Measurements from ENCODE around the gene ACSL3.

- no peak for TF ChIP-seq CTCF (IDR thresholded peaks at IDR 0.05 in 8 of 11, conservative IDR thresholded peaks at IDR 0.05 in 3 of 11)
- no peak for TF ChIP-seq POLR2AphosphoS5 (IDR thresholded peaks at IDR 0.05)
- TF ChIP-seq POLR2A (IDR thresholded peaks at IDR 0.05) = no peak
Observed at GRCh38 chr2:222946700-222947287, 86.0 kb downstream of the ACSL3 start.

All from spleen (tissue), 7 donors.